ENCODE measurements around the gene ELP6.
"Not testable (repeated sequence)": the region's sequence is repeated elsewhere in the genome, so short reads cannot be mapped to it uniquely, and the experiment has no call there.

Gene ELP6

DNA sequence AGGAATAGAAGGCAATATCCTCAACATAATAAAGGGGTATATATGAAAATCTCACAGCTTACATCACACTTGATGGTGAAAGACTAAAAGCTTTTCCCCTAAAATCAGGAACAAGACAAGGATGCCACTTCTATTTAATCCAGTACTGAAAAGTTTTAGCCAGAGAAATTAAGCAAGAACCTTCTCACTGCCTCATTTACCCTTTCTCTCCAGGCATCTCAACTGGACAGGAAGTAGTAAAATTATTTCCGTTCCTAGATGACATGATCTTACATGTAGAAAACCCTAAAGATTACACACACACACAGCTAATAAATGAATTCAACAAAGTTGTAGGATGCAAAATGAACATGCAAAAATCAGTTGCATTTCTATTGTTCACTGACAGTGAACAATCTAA, 48.9 kb downstream of the ELP6 start:
- no peak for DNase-seq (ENCODE audit: low read depth)

DNA sequence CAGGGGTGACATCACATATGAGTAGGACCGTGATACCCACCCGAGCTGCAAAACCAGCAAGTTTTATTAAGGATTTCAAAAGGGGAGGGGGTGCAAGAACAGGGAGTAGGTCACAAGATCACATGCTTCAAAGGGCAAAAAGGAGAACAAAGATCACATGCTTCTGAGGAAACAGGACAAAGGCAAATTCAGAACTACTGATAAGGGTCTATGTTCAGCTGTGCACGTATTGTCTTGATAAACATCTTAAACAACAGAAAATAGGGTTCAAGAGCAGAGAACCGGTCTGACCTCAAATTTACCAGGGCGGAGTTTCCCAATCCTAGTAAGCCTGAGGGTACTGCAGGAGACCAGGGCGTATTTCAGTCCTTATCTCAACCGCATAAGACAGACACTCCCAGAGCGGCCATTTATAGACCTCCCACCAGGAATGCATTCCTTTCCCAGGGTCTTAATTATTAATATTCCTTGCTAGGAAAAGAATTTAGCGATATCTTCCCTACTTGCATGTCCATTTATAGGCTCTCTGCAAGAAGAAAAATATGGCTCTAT, 53.9 kb downstream of the ELP6 start:
- DNase-seq (ENCODE audit: low read depth) = not testable (repeated sequence)

DNA sequence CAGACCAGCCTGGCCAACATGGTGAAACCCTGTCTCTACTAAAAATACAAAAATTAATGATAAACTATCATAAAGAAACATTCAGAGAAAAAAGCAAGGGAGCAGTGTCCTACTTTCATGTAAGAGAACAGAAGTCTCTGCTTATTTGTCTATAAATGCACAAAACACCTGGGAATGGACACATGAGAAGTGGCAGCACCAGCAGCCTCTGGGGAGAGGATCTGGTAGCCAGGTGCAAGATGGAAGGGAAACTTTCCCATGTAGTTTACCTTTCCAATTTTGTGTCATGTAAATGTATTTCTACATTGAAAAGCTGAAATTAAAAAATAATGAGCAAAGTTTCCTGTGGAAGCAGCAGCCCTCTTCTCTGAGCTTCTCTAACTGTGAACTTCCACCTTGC, 56.5 kb downstream of the ELP6 start:
- DNase-seq (ENCODE audit: low read depth) = no peak

DNA sequence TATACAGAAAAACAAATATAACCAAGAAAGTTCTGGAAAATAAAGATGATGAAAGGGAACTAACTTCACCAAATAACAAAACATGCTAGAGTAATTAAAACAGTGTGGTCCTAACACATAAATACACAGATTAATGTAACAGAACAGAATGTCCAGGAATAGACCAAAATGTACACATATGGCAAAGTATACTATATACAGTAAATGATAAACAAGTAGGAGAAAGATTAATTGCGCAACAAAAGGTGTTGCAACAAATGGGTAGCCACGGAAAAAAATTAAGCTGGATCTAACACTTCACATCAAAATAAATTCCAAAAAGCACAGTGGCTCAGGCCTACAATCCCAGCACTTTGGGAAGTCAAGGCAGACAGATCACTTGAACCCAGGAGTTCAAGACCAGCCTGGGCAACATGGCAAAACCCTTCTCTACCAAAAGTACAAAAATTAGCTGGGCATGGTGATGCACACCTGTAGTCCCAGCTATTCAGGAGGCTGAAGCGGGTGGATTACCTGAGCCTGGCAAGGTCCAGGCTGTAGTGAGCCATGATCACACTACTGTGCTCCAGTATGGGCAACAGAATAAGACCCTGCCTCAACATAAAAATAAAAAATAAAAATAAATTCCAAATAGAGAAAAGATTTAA, 57.6 kb downstream of the ELP6 start:
- no peak for DNase-seq (ENCODE audit: low read depth)

DNA sequence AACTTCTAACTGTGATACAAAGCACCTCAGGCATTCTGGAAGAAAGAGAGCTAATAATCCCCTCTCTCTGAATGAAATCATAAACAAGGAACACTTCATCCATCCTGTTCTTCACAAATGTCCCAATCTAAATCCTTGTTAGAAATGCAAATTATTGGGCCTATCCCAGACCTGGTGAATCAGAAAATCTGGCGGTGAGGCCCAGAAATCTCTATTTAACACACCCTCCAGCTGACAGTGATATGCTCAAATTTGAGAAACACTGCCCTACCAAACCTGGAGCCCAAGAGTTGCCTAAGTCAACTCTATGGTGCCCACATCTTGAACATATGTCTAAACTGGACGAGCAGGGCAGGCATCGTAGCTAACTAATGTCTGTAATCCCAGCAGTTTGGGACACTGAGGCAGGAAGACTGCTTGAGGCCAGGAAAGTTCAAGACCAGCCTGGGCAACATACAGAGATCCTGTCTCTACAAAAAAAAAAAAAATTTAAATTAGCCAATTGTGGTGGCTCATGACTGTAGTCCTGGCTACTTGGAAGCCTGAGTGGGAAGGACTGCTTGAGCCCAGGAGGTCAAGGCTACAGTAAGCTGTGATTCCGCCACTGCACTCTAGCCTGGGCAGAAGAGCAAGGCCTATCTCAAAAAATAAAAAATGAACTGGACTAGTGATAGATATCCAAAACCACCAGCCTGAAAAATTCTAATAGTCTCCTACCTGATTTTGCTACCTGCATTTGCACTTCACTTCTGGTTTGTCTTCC, 60.9 kb downstream of the ELP6 start:
- no peak for DNase-seq (ENCODE audit: low read depth)

Measured in stimulated activated CD8-positive, alpha-beta memory T cell treated with anti-CD3 and anti-CD28 coated beads, Interleukin-12 subunit alpha, Interleukin-12 subunit beta, amount 100 ng/mL, for 4 hours (primary cell).